Hepatocyte (in vitro differentiated cells): ENCODE results near the gene PWWP2A.

ENCODE experiments used
- EZH2phosphoT487 ChIP-seq: fragments of 200-600 bp; sonication (generic); IDR thresholded peaks from one replicate; pipeline ENCODE4 v1.6.1; 2018; ENCODE audit warnings: antibody characterized with exemption, mild to moderate bottlenecking, low read depth, moderate library complexity; ENCODE audit not compliant: unreplicated experiment, severe bottlenecking
- TF ChIP-seq, protein P1 (sequence below): fragments of 200-600 bp; sonication (generic); IDR thresholded peaks from 2 replicates; pipeline ENCODE4 v1.5.1; 2016; ENCODE audit warnings: antibody characterized with exemption, mild to moderate bottlenecking; ENCODE audit not compliant: poor library complexity

DNA sequence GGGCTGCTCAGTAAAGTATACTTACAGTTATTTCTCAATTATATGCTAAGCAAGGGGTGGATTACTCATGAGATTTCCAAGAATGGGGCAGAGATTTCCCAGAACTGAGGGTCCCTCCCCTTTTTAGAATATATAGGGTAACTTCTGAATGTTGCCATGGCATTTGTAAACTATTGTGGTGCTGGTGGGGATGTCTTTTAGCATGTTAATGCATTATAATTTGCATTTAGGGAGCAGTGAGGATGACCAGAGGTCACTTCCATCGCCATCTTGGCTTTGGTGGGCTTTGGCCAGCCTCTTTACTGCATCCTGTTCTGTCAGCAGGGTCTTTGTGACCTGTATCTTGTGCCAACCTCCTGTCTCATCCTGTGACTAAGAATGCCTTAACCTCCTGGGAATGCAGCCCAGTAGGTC lies 74.9 kb downstream of the PWWP2A start:
- TF ChIP-seq, protein P1, sequence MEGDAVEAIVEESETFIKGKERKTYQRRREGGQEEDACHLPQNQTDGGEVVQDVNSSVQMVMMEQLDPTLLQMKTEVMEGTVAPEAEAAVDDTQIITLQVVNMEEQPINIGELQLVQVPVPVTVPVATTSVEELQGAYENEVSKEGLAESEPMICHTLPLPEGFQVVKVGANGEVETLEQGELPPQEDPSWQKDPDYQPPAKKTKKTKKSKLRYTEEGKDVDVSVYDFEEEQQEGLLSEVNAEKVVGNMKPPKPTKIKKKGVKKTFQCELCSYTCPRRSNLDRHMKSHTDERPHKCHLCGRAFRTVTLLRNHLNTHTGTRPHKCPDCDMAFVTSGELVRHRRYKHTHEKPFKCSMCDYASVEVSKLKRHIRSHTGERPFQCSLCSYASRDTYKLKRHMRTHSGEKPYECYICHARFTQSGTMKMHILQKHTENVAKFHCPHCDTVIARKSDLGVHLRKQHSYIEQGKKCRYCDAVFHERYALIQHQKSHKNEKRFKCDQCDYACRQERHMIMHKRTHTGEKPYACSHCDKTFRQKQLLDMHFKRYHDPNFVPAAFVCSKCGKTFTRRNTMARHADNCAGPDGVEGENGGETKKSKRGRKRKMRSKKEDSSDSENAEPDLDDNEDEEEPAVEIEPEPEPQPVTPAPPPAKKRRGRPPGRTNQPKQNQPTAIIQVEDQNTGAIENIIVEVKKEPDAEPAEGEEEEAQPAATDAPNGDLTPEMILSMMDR = no peak
- TF ChIP-seq EZH2phosphoT487 = no peak
